NCI-H526 treated with DMSO at 0.1 percent for 48 hours (cell line): ENCODE measurements around the gene CPNE5.
"Not testable (repeated sequence)": the region's sequence is repeated elsewhere in the genome, so short reads cannot be mapped to it uniquely, and the experiment has no call there.

ENCODE experiments used
- DNase-seq: peaks from one replicate; lab custom pipeline; 2025; lab: John Stamatoyannopoulos, UW

The CPNE5 gene

GRCh38 chr6:36815962-36816735 lies 23.1 kb downstream of the CPNE5 start:
- DNase-seq, result no peak

- no peak for DNase-seq
Observed at GRCh38 chr6:36814249-36814648, 25.0 kb downstream of the CPNE5 start.

- no peak for DNase-seq
Observed at GRCh38 chr6:36813526-36813925, 25.7 kb downstream of the CPNE5 start.

DNA sequence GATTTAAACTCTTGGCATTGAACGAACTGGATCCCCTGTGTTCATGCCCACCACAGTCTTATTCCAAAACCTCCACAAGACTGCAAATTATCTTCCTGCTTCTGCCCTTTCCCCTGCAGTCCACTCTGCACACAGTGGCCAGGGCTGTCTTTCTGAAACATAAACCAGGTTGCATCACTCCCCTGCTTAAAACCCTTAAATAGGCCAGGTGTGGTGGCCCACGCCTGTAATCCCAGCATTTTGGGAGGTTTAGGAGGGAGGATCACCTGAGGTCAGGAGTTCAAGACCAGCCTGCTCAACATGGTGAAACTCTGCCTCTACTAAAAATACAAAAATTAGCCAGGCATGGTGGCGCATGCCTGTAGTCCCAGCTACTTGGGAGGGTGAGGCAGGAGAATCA lies 26.2 kb downstream of the CPNE5 start:
- not testable (repeated sequence) for DNase-seq

GRCh38 chr6:36809941-36810803 lies 29.1 kb downstream of the CPNE5 start:
- DNase-seq, result no peak

DNA sequence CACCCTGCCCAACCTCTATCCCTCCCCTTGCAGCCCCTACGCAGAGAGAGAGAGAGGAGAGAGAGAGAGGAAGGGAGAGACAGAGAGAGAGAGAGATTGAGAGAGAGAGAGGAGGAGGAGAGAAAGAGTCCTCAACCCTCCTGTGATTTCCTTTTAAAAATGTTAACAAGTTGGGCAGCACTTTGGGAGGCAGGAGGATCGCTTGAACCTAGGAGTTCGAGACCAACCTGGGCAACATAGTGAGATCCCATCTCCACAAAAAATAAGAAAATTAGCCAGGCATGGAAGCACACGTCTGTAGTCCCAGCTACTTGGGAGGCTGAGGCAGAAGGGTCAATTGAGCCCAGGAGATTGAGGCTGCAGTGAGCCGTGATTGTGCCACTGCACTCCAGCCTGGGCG lies 30.1 kb downstream of the CPNE5 start:
- DNase-seq, result no peak

- no peak for DNase-seq
Observed at GRCh38 chr6:36808634-36809033, 30.6 kb downstream of the CPNE5 start.

DNA sequence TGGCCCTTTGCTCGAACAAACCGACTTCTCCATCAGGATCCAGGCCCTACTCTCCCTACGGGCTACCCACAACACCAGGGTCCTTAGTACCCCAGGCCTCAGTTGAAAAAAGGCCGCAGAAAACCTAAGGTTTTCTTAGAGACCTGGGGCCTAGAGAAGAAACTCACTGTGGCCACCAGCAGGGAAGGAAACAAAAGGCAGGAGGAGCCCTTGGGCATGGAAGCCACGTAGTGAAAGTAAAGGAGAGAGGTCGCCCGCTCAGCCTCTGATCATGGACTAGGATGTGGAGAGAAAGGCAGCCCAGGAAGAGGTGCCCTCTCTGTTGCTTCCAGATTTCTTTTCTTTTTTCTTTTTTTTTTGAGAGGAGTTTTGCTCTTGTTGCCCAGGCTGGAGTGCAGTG lies 31.5 kb downstream of the CPNE5 start:
- DNase-seq, result no peak

DNA sequence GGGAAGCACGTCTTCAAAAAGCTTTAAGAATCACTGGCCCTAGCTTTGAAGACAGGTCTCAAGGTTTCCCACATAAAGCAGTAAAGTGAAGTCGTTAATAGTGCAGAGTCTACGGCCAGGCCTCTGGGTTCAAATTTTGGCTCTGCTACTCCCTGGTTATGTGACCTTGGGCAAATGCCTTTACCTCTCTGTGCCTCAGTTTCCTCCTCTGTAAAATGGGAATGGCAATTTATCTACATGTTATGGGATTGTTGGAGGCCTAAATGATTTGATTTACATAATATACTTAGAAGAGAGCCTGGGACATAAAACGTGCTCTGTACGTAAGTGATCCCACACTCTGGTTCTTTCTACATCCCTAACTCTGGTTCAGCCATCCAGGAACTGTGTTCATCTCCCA lies 32.1 kb downstream of the CPNE5 start:
- DNase-seq, result no peak

DNA sequence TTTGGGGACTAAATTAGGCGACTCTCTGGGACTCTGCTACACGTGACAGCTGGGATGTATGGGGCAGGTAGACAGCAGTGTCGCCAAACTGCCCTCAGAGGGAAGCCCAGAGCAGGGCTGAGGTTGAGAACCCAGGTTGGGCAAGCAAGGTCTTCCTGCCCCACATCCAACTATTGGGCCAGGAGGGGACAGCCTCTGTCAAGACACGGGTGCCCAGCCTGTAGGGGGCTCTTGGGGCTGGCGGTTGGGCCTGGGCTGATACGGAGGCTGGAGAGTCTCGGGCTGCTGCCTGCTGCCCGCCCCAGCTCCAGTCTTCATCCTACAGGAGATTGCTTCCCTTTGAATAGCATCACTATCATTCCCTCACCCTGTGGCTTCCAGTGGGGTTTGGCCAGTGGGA lies 33.3 kb downstream of the CPNE5 start:
- no peak for DNase-seq

DNA sequence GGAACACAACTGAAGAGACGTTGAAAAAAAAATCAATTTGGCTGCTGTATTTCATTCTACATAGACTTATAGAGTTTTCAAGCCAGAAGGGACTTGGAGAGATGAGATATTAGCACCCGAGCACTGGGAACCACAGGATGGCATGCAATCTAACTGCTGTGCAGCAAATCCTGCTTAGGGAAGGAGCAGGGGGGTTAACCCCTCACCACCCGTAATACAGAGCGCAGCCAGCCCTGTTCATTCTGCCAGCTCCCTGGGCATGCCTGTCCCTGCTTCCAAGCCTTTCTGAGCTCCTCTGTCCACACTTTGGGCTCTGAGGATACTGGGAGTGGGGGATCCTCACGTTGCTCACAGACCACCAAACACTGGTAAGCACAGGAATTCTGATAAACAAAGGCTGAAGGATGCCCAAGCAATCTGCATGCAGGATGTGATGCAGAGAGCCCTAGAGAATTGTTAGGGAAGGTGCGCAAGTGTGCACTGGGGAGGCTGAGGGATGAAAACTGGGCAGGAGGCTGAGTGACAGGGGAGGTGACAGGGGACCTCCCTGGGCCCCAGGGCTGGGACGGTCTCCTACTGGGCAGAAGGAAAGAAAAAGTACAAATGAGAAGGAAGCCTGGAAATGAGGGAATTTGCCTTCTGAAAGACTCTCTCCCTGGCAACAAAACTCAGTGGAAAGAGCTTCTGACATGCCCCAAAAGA lies 34.0 kb downstream of the CPNE5 start:
- no peak for DNase-seq

DNA sequence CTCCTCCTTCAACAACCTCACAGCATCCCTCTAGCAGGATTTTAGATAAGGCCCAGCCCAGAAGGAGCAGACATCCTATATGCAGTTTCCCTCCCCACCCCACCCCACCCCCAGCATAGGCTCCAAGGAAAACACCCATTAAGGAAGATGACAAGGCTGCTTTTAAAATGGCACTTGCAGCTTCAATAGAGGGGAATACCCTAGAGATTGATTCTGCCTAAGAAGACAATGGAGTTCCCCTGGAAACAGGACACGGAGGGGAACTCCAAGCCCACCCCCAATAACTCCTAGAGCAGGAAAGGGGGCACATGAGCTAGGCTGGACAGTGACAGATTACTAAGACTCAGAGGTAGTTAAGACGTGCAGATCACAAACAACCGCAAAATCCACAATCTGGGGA lies 34.7 kb downstream of the CPNE5 start:
- DNase-seq, result no peak

- no peak for DNase-seq
Observed at GRCh38 chr6:36803908-36804307, 35.3 kb downstream of the CPNE5 start.

- DNase-seq, result no peak
Observed at GRCh38 chr6:36803482-36803881, 35.8 kb downstream of the CPNE5 start.

GRCh38 chr6:36800223-36801076 lies 38.8 kb downstream of the CPNE5 start:
- no peak for DNase-seq

DNA sequence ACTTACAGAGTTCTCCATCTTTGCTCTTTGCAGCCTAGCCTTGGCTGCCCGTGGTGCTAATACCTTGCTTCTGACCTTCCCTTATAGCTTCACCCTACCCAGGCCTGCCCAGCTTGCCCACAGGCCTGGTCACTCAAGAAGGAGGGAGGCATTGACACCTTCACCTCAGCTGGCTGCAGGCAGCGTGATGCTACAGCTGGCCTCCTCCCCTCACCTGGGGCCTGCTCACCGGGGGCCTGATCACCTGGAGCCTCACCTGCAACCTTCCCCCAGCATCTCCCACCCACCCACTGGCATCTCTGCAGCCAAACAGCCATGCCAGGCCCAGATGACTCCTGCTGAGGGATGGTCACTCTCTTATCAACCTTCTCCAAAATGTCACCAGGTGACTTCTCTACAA lies 40.4 kb downstream of the CPNE5 start:
- DNase-seq, result no peak

DNA sequence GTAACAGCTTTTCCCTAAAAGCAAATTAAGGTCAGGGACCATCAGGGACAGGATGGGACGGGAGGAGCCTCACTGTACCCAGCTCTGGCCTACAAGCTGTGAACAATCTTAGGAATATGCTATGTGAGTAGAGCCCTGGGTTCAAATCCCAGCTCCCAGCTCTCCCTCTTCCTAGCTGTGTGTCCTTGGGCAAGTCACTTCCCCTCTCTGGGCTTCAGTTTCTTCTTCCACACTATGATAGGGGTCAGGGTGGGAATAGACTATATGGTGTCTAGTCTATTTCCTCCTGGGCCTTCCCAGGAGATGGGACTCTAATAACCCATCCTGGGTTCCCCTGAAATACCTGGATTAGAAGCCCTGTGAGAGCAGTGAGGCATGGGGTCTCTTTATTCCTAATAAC lies 41.6 kb downstream of the CPNE5 start:
- no peak for DNase-seq

DNA sequence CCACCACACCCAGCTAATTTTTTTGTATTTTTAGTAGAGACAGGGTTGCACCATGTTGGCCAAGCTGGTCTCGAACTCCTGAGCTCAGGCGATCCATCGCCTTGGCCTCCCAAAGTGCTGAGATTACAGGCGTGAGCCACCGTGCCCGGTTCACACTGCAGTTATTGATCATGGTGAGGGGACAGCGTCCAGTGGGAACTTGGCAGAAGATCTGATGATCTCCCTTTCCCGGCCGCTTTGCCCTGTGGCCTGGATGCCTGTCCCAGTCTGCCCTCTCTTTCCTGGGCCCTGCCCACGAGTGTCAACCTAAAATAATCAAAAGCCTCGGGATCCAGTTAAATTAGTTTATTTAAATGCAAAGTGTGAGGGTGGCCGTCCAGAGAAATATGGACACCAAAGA lies 42.2 kb downstream of the CPNE5 start:
- DNase-seq, result no peak

GRCh38 chr6:36794713-36795065 lies 44.6 kb downstream of the CPNE5 start:
- no peak for DNase-seq

DNA sequence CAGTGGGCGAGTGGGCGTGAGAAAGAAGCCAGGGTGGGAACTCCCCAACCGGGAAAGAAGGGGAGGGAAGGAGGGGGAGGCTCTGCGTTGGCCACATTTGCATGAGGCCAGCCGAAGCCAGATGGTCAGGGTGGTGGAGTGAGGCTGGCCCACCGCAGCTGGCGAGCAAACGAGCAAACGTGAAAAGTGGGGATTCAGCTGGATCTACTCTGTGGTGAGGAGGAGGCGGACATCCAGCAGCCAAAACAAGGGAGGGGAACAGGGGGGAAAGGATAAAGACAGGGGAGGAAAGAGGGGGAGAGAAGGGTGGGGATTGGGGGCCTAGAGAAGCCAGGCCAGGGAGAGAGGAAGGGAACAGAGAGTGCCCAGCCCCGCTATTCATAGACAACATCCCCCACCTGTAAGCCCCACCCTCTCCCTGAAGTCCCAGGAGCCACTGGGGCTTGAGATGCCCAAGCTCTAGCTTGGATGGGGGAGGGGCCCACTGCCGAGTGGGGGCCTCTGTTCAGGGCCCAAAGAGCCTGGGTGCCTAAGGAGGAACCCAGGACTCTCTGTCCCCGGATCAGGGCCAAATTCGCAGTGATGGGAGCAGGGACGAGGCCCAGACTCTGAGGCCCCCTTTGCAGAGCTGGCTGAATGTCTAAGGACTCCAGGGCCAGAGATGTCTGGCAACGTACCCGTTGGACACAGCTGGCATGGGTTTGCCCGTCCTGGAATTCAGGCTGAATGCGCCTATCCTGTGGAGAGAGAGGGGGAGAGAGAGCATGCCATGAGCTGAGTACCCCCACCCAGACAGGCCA lies 45.1 kb downstream of the CPNE5 start:
- DNase-seq, result peak; percentile 18

- DNase-seq, result no peak
Observed at GRCh38 chr6:36793296-36793912, 45.8 kb downstream of the CPNE5 start.
